ENCODE data around the gene ISG15.
"Not testable (repeated sequence)": the region's sequence is repeated elsewhere in the genome, so short reads cannot be mapped to it uniquely, and the experiment has no call there.

Gene ISG15

DNA sequence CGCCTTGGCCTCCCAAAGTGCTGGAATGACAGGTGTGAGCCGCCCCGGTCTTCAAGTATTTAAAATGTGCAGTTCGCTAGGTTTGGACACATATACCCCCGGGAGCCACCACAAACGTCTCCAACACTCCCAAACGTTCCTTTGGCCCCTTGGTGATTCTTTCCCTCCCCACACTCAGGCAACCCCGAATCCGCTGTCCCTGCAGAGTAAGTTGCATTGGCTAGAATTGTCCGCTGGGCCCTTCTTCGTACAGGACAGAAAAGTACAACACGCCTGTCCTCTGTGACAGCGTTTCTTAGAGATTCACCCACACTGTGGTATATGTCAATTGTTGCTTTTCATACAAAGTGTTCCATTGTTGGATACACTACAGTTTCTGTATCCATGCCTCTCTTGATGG is 28.2 kb upstream of the ISG15 start:
- no peak for DNase-seq (ENCODE audit: low read depth)
- TF ChIP-seq CTCF (IDR thresholded peaks at IDR 0.05; ENCODE audit: insufficient read depth, low read depth, low read length, missing control alignments), result no peak
- no peak overlapping the region for H3K4me3 ChIP-seq (ENCODE audit: low read depth, low read length)

DNA sequence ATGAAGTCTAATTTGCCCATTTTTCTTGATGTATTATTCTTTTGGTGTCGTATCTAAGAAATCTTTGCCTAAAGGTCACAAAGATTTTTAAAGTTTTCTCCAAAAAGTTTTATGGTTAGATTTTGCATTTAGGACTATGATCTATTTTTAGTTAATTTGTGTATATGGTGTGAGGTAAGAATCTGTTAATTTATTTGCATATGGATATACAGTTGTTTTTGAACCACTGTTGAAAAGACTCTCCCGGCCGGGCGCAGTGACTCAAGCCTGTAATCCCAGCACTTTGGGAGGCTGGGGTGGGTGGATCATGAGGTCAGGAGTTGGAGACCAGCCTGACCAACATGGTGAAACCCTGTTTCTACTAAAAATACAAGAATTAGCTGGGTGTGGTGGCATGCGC is 25.2 kb upstream of the ISG15 start:
- DNase-seq (ENCODE audit: low read depth); H3K4me3 ChIP-seq (ENCODE audit: low read depth, low read length): not testable (repeated sequence)

DNA sequence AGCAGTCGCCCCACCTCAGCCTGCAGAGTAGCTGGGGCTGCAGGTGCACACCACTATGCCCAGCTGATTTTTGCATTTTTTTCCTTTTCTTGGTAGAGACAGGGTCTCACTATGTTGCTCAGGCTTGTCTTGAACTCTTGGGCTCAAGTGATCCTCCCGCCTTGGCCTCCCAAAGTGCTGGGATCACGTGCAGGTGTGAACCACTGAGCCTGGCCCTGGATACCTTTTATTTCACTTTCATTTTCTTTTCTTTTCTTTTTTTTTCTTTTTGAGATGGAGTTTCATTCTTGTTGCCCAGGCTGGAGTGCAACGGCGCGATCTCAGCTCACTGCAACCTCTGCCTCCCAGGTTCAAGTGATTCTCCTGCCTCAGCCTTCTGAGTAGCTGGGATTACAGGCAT is 22.0 kb upstream of the ISG15 start:
- not testable (repeated sequence) for DNase-seq (ENCODE audit: low read depth); H3K4me3 ChIP-seq (ENCODE audit: low read depth, low read length)

GRCh38 chr1:991895-992294 is 21.4 kb upstream of the ISG15 start:
- H3K4me3 ChIP-seq (ENCODE audit: low read depth, low read length), result no peak overlapping the region
- no peak for DNase-seq (ENCODE audit: low read depth)
- TF ChIP-seq CTCF (IDR thresholded peaks at IDR 0.05; ENCODE audit: insufficient read depth, low read depth, low read length, missing control alignments), result no peak

DNA sequence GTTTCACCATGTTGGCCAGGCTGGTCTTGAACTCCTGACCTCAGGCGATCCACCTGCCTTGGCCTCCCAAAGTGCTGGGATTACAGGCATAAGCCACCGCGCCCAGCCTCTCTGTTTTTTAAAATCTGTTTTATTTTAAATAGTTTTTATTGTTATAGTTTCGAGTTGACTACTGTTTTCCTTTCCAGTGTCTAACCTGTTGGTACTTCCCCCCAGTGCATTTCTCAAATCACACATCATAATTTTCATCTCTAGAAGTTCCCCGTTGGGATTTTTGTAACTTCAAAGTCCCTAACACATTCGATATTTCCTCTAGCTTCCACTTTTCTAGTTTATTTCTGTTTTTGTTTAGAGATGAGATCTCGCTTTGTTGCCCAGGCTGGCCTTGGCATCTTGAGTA is 20.9 kb upstream of the ISG15 start:
- DNase-seq (ENCODE audit: low read depth), result peak; percentile 56
- H3K4me3 ChIP-seq (ENCODE audit: low read depth, low read length), result no peak overlapping the region
- TF ChIP-seq CTCF (IDR thresholded peaks at IDR 0.05; ENCODE audit: insufficient read depth, low read depth, low read length, missing control alignments), result no peak

- DNase-seq (ENCODE audit: low read depth), result no peak
- no peak for TF ChIP-seq CTCF (IDR thresholded peaks at IDR 0.05; ENCODE audit: insufficient read depth, low read depth, low read length, missing control alignments)
- H3K4me3 ChIP-seq (ENCODE audit: low read depth, low read length), result no peak overlapping the region
Observed at GRCh38 chr1:993379-993995, 19.8 kb upstream of the ISG15 start.

- DNase-seq (ENCODE audit: low read depth); H3K4me3 ChIP-seq (ENCODE audit: low read depth, low read length): not testable (repeated sequence)
Observed at GRCh38 chr1:994546-994945, 18.8 kb upstream of the ISG15 start.

DNA sequence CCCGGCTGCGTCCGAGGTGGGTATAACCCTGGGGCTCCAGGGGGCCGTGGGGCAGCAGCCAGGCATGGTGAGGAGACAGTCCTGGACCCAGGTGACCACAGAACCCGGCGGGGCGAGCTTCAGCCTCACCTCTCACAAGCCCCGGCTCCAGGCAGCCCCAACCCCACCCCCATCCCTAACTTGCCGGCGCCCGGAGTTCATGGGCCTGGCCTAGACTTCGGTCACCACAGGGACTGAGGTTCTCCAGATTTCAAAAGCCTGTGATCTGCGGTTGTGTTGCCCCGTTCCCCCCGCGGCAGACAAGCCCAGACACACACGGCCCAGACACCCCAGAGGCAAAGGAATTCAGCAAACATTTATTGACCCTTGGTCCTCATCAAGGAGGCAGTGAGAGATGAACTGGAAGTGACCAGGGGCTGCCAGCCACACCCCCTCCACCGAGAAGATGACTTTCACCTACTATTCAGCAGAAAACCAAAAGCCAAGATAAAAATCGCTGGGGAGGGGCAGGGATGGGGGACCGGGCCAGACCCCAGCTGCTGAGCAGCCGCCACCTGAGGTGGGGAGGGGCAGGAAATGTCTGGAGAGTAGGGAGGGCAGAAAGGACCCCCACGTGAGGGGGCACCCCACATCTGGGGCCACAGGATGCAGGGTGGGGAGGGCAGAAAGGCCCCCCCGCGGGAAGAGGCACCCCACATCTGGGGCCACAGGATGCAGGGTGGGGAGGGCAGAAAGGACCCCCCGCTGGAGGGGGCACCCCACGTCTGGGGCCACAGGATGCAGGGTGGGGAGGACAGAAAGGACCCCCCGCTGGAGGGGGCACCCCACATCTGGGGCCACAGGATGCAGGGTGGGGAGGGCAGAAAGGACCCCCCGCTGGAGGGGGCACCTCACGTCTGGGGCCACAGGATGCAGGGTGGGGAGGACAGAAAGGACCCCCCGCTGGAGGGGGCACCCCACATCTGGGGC is 17.3 kb upstream of the ISG15 start:
- TF ChIP-seq CTCF (IDR thresholded peaks at IDR 0.05; ENCODE audit: insufficient read depth, low read depth, low read length, missing control alignments), result no peak
- no peak for DNase-seq (ENCODE audit: low read depth)

More for the DNA sequence above, 17.3 kb upstream of the ISG15 start:
- no peak overlapping the region for H3K4me3 ChIP-seq (ENCODE audit: low read depth, low read length)
